ENCODE measurements around the gene TPSB2.
"Not testable (repeated sequence)": the region's sequence is repeated elsewhere in the genome, so short reads cannot be mapped to it uniquely, and the experiment has no call there.

- TF ChIP-seq PRDM15 (CRISPR knock-in tag; IDR thresholded peaks at IDR 0.05); JUN (CRISPR knock-in tag; IDR thresholded peaks at IDR 0.05); CTCF (IDR thresholded peaks at IDR 0.05); ZNF512 (CRISPR knock-in tag; IDR thresholded peaks at IDR 0.05; ENCODE audit: borderline replicate concordance); ELF4 (CRISPR knock-in tag; IDR thresholded peaks at IDR 0.05; ENCODE audit: low read depth); FOXJ3 (CRISPR knock-in tag; IDR thresholded peaks at IDR 0.05; ENCODE audit: borderline replicate concordance); ZNF138 (CRISPR knock-in tag; conservative IDR thresholded peaks at IDR 0.05); USF1 (CRISPR knock-in tag; IDR thresholded peaks at IDR 0.05); ATF1 (CRISPR knock-in tag; IDR thresholded peaks at IDR 0.05); SP1 (CRISPR knock-in tag; conservative IDR thresholded peaks at IDR 0.05); ZSCAN18 (CRISPR knock-in tag; IDR thresholded peaks at IDR 0.05): not testable (repeated sequence)
Observed at GRCh38 chr16:1255276-1256122, 25.5 kb upstream of the TPSB2 start, which contains the start of gene TPSD1.
